HEK293 (cell line): ENCODE measurements around the gene CTDNEP1.

Source experiments
- BCL11A ChIP-seq: fragments of 450-650 bp; formaldehyde crosslinking; IDR thresholded peaks from 2 replicates; pipeline ENCODE4 v1.5.1; 2016; ENCODE audit warnings: low read depth, missing biosample characterization, missing genetic modification characterization
- KLF10 ChIP-seq: fragments of 450-650 bp; IDR thresholded peaks from 2 replicates; pipeline ENCODE4 v1.5.1; 2018; ENCODE audit warnings: missing biosample characterization, mild to moderate bottlenecking, missing genetic modification characterization
- RBAK ChIP-seq: fragments of 450-650 bp; formaldehyde crosslinking; IDR thresholded peaks from 2 replicates; pipeline ENCODE4 v1.5.1; 2016; ENCODE audit warnings: missing biosample characterization, missing genetic modification characterization
- SALL2 ChIP-seq: fragments of 450-650 bp; formaldehyde crosslinking; IDR thresholded peaks from 2 replicates; pipeline ENCODE4 v1.5.0; 2017; ENCODE audit warnings: missing biosample characterization, mild to moderate bottlenecking, missing genetic modification characterization, borderline replicate concordance
- ZFP41 ChIP-seq: fragments of 450-650 bp; formaldehyde crosslinking; IDR thresholded peaks from 2 replicates; pipeline ENCODE4 v1.5.1; 2016; ENCODE audit warnings: missing biosample characterization, missing genetic modification characterization, borderline replicate concordance
- ZNF169 ChIP-seq: fragments of 450-650 bp; formaldehyde crosslinking; IDR thresholded peaks from 2 replicates; pipeline ENCODE4 v1.5.1; 2016; ENCODE audit warnings: missing biosample characterization, missing genetic modification characterization
- ZNF335 ChIP-seq: fragments of 450-650 bp; formaldehyde crosslinking; conservative IDR thresholded peaks from 2 replicates; pipeline ENCODE4 v1.5.1; 2016; ENCODE audit warnings: missing biosample characterization, missing genetic modification characterization
- ZNF341 ChIP-seq: fragments of 450-650 bp; formaldehyde crosslinking; IDR thresholded peaks from 2 replicates; pipeline ENCODE4; 2016; ENCODE audit warnings: low read depth, missing biosample characterization, missing genetic modification characterization
- ZNF350 ChIP-seq: fragments of 450-650 bp; formaldehyde crosslinking; IDR thresholded peaks from 2 replicates; pipeline ENCODE4 v1.5.0; 2017; ENCODE audit warnings: missing biosample characterization, mild to moderate bottlenecking, missing genetic modification characterization
- ZNF426 ChIP-seq: fragments of 450-650 bp; formaldehyde crosslinking; IDR thresholded peaks from 2 replicates; pipeline ENCODE4 v1.5.1; 2017; ENCODE audit warnings: missing biosample characterization, missing genetic modification characterization, mild to moderate bottlenecking, inconsistent platforms, moderate library complexity
- ZNF555 ChIP-seq: fragments of 450-650 bp; formaldehyde crosslinking; conservative IDR thresholded peaks from 2 replicates; pipeline ENCODE4 v1.5.1; 2017; ENCODE audit warnings: missing biosample characterization, mild to moderate bottlenecking, missing genetic modification characterization, inconsistent platforms
- ZSCAN23 ChIP-seq: fragments of 450-650 bp; formaldehyde crosslinking; IDR thresholded peaks from 2 replicates; pipeline ENCODE4 v1.5.1; 2016; ENCODE audit warnings: missing biosample characterization, missing genetic modification characterization
- TF ChIP-seq, protein P1 (sequence below): fragments of 450-650 bp; formaldehyde crosslinking; IDR thresholded peaks from 2 replicates; pipeline ENCODE4 v1.5.1; 2016; ENCODE audit warnings: missing biosample characterization, missing genetic modification characterization
- TF ChIP-seq, protein P2 (sequence below): fragments of 450-650 bp; formaldehyde crosslinking; IDR thresholded peaks from 2 replicates; pipeline ENCODE4 v1.5.1; 2016; ENCODE audit warnings: missing biosample characterization, missing genetic modification characterization
- TF ChIP-seq, protein P3 (sequence below): fragments of 450-650 bp; formaldehyde crosslinking; IDR thresholded peaks from 2 replicates; pipeline ENCODE4 v1.5.1; 2016; ENCODE audit warnings: missing biosample characterization, missing genetic modification characterization
- TF ChIP-seq, protein P4 (sequence below): sonication (generic); formaldehyde crosslinking; IDR thresholded peaks from 2 replicates; pipeline ENCODE4 v1.8.1; 2022; ENCODE audit warnings: mild to moderate bottlenecking, moderate library complexity, missing genetic modification reagents
- TF ChIP-seq, protein P5 (sequence below): fragments of 450-650 bp; formaldehyde crosslinking; conservative IDR thresholded peaks from 2 replicates; pipeline ENCODE4 v1.5.1; 2016; ENCODE audit warnings: low read depth, missing biosample characterization, missing genetic modification characterization
- TF ChIP-seq, protein P6 (sequence below): fragments of 450-650 bp; formaldehyde crosslinking; IDR thresholded peaks from 2 replicates; pipeline ENCODE4 v1.5.1; 2016; ENCODE audit warnings: missing biosample characterization, missing genetic modification characterization
- TF ChIP-seq, protein P7 (sequence below): fragments of 450-650 bp; formaldehyde crosslinking; IDR thresholded peaks from 2 replicates; pipeline ENCODE4 v1.5.1; 2016; ENCODE audit warnings: missing biosample characterization, missing genetic modification characterization

The CTDNEP1 gene

DNA sequence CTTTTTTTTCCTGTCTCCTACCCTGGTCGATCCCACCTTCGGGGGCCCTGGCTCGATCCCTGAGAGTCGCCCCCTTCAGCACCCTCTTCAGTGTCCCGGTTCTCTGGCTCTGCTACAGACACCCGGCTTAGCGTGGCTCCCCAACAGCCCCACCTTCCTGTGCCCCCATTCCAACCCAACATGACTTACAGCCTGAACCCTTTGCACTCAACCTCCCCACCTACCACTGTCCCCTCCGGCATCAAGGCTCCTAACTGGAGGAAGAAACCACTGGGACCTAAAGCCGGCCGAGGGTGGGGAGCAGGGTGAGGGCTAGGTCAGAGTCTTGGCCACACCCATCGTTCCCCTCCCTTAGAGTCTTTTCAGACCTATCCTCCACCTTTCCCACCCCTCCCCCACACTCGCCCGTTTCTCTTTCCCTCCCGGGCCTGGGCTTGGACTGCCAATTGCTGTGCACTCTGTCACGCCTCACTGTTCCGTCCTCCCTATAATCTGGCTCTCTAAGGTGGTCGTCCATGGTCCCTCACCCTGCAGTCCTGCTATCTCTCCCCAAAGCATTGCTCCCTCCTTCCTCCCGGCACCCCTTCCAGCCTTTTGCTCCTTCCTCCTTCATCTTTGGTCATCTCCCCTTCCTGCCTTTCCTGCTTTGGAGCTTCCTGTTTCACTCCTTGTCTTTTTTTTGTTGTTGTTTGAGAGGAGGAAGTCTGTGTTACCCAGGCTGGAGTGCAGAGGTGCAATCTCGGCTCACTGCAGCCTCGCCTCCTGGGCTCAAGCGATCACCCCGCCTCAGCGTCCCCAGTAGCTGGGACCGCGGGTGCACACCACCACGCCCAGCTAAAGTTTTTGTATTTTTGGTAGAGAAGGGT lies 11.6 kb upstream of the CTDNEP1 start (continued):
- TF ChIP-seq ZNF555 (tag by site-specific recombination) = no peak
- TF ChIP-seq ZNF426 (tag by site-specific recombination) = no peak
- TF ChIP-seq ZFP41 = no peak
- no peak for TF ChIP-seq SALL2 (tag by site-specific recombination)
- TF ChIP-seq, protein P1, sequence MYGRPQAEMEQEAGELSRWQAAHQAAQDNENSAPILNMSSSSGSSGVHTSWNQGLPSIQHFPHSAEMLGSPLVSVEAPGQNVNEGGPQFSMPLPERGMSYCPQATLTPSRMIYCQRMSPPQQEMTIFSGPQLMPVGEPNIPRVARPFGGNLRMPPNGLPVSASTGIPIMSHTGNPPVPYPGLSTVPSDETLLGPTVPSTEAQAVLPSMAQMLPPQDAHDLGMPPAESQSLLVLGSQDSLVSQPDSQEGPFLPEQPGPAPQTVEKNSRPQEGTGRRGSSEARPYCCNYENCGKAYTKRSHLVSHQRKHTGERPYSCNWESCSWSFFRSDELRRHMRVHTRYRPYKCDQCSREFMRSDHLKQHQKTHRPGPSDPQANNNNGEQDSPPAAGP (tag by site-specific recombination) = peak; percentile 83
- no peak for TF ChIP-seq ZNF341 (tag by site-specific recombination)
- no peak for TF ChIP-seq KLF10 (tag by site-specific recombination)
- TF ChIP-seq ZSCAN23 (tag by site-specific recombination) = no peak
- no peak for TF ChIP-seq ZNF169 (tag by site-specific recombination)
- no peak for TF ChIP-seq RBAK (tag by site-specific recombination)
- TF ChIP-seq, protein P2, sequence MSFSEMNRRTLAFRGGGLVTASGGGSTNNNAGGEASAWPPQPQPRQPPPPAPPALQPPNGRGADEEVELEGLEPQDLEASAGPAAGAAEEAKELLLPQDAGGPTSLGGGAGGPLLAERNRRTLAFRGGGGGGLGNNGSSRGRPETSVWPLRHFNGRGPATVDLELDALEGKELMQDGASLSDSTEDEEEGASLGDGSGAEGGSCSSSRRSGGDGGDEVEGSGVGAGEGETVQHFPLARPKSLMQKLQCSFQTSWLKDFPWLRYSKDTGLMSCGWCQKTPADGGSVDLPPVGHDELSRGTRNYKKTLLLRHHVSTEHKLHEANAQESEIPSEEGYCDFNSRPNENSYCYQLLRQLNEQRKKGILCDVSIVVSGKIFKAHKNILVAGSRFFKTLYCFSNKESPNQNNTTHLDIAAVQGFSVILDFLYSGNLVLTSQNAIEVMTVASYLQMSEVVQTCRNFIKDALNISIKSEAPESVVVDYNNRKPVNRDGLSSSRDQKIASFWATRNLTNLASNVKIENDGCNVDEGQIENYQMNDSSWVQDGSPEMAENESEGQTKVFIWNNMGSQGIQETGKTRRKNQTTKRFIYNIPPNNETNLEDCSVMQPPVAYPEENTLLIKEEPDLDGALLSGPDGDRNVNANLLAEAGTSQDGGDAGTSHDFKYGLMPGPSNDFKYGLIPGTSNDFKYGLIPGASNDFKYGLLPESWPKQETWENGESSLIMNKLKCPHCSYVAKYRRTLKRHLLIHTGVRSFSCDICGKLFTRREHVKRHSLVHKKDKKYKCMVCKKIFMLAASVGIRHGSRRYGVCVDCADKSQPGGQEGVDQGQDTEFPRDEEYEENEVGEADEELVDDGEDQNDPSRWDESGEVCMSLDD (tag by site-specific recombination) = peak; percentile 12; the same call in 1 of the 2 replicates
- TF ChIP-seq, protein P3, sequence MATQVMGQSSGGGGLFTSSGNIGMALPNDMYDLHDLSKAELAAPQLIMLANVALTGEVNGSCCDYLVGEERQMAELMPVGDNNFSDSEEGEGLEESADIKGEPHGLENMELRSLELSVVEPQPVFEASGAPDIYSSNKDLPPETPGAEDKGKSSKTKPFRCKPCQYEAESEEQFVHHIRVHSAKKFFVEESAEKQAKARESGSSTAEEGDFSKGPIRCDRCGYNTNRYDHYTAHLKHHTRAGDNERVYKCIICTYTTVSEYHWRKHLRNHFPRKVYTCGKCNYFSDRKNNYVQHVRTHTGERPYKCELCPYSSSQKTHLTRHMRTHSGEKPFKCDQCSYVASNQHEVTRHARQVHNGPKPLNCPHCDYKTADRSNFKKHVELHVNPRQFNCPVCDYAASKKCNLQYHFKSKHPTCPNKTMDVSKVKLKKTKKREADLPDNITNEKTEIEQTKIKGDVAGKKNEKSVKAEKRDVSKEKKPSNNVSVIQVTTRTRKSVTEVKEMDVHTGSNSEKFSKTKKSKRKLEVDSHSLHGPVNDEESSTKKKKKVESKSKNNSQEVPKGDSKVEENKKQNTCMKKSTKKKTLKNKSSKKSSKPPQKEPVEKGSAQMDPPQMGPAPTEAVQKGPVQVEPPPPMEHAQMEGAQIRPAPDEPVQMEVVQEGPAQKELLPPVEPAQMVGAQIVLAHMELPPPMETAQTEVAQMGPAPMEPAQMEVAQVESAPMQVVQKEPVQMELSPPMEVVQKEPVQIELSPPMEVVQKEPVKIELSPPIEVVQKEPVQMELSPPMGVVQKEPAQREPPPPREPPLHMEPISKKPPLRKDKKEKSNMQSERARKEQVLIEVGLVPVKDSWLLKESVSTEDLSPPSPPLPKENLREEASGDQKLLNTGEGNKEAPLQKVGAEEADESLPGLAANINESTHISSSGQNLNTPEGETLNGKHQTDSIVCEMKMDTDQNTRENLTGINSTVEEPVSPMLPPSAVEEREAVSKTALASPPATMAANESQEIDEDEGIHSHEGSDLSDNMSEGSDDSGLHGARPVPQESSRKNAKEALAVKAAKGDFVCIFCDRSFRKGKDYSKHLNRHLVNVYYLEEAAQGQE = no peak
- TF ChIP-seq, protein P4, sequence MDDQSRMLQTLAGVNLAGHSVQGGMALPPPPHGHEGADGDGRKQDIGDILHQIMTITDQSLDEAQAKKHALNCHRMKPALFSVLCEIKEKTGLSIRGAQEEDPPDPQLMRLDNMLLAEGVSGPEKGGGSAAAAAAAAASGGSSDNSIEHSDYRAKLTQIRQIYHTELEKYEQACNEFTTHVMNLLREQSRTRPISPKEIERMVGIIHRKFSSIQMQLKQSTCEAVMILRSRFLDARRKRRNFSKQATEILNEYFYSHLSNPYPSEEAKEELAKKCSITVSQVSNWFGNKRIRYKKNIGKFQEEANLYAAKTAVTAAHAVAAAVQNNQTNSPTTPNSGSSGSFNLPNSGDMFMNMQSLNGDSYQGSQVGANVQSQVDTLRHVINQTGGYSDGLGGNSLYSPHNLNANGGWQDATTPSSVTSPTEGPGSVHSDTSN (CRISPR knock-in tag) = no peak
- TF ChIP-seq ZNF335 = no peak
- no peak for TF ChIP-seq BCL11A (tag by site-specific recombination)
- TF ChIP-seq, protein P5, sequence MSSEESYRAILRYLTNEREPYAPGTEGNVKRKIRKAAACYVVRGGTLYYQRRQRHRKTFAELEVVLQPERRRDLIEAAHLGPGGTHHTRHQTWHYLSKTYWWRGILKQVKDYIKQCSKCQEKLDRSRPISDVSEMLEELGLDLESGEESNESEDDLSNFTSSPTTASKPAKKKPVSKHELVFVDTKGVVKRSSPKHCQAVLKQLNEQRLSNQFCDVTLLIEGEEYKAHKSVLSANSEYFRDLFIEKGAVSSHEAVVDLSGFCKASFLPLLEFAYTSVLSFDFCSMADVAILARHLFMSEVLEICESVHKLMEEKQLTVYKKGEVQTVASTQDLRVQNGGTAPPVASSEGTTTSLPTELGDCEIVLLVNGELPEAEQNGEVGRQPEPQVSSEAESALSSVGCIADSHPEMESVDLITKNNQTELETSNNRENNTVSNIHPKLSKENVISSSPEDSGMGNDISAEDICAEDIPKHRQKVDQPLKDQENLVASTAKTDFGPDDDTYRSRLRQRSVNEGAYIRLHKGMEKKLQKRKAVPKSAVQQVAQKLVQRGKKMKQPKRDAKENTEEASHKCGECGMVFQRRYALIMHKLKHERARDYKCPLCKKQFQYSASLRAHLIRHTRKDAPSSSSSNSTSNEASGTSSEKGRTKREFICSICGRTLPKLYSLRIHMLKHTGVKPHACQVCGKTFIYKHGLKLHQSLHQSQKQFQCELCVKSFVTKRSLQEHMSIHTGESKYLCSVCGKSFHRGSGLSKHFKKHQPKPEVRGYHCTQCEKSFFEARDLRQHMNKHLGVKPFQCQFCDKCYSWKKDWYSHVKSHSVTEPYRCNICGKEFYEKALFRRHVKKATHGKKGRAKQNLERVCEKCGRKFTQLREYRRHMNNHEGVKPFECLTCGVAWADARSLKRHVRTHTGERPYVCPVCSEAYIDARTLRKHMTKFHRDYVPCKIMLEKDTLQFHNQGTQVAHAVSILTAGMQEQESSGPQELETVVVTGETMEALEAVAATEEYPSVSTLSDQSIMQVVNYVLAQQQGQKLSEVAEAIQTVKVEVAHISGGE (tag by site-specific recombination) = no peak
- TF ChIP-seq, protein P6, sequence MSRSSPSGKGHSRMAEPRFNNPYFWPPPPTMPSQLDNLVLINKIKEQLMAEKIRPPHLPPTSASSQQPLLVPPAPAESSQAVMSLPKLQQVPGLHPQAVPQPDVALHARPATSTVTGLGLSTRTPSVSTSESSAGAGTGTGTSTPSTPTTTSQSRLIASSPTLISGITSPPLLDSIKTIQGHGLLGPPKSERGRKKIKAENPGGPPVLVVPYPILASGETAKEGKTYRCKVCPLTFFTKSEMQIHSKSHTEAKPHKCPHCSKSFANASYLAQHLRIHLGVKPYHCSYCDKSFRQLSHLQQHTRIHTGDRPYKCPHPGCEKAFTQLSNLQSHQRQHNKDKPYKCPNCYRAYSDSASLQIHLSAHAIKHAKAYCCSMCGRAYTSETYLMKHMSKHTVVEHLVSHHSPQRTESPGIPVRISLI (tag by site-specific recombination) = peak; percentile 38; the same call in 1 of the 2 replicates
- no peak for TF ChIP-seq ZNF350
- TF ChIP-seq, protein P7, sequence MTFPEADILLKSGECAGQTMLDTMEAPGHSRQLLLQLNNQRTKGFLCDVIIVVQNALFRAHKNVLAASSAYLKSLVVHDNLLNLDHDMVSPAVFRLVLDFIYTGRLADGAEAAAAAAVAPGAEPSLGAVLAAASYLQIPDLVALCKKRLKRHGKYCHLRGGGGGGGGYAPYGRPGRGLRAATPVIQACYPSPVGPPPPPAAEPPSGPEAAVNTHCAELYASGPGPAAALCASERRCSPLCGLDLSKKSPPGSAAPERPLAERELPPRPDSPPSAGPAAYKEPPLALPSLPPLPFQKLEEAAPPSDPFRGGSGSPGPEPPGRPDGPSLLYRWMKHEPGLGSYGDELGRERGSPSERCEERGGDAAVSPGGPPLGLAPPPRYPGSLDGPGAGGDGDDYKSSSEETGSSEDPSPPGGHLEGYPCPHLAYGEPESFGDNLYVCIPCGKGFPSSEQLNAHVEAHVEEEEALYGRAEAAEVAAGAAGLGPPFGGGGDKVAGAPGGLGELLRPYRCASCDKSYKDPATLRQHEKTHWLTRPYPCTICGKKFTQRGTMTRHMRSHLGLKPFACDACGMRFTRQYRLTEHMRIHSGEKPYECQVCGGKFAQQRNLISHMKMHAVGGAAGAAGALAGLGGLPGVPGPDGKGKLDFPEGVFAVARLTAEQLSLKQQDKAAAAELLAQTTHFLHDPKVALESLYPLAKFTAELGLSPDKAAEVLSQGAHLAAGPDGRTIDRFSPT (tag by site-specific recombination) = no peak
